T-helper 1 cell treated with Interleukin-12 subunit alpha and Interleukin-12 subunit beta and Interleukin-4 antibody, amounts not matched to agents 30 μg/mL and 1 μg/mL, for 36 hours (primary cell): ENCODE measurements around the gene VIM.
A peak's percentile ranks its signal among the peaks of the same experiment; 100 is the strongest.

Source experiments
- H3K27ac Mint-ChIP-seq: one replicate; pipeline ENCODE4 v1.8.0; 2021; ENCODE audit warnings: mild to moderate bottlenecking, mixed read lengths
- H3K27me3 Mint-ChIP-seq: one replicate; pipeline ENCODE4 v1.8.0; 2021; ENCODE audit warnings: low read depth, mixed read lengths
- H3K36me3 Mint-ChIP-seq: one replicate; pipeline ENCODE4 v1.8.0; 2021; ENCODE audit warnings: low read depth, mixed read lengths
- H3K4me1 Mint-ChIP-seq: one replicate; pipeline ENCODE4 v1.8.0; 2021; ENCODE audit warnings: low read depth, mixed read lengths
- H3K4me3 Mint-ChIP-seq: one replicate; pipeline ENCODE4 v1.8.0; 2021; ENCODE audit warnings: mild to moderate bottlenecking, moderate library complexity, mixed read lengths
- H3K9me3 Mint-ChIP-seq: one replicate; pipeline ENCODE4 v1.8.0; 2021; ENCODE audit warnings: mixed read lengths

VIM gene

DNA sequence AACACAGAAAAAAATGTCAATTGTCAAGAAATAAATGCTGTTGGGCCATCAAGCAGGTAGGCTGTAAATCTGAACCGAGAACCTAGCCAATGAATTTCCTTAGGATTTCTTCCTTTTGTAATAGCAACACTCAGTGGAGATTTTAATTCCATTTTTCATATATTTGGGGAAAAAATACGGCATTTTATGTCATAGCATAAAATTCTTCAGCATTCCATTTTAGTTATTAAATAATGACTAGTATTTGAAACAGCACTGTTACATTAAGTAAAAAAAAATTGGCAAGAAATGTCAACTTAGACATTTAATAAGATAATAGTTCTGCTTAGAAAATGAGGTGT is 12.3 kb upstream of the VIM start:
- Mint-ChIP-seq H3K36me3 (peaks cover 28% of the 10 kb centered on the region), H3K9me3 (no peaks in the 10 kb centered on the region), H3K4me1 (peaks cover 31% of the 10 kb centered on the region), H3K27me3 (no peaks in the 10 kb centered on the region), H3K27ac (peak overlapping the region; percentile 96), H3K4me3 (peak overlapping the region; percentile 28)

DNA sequence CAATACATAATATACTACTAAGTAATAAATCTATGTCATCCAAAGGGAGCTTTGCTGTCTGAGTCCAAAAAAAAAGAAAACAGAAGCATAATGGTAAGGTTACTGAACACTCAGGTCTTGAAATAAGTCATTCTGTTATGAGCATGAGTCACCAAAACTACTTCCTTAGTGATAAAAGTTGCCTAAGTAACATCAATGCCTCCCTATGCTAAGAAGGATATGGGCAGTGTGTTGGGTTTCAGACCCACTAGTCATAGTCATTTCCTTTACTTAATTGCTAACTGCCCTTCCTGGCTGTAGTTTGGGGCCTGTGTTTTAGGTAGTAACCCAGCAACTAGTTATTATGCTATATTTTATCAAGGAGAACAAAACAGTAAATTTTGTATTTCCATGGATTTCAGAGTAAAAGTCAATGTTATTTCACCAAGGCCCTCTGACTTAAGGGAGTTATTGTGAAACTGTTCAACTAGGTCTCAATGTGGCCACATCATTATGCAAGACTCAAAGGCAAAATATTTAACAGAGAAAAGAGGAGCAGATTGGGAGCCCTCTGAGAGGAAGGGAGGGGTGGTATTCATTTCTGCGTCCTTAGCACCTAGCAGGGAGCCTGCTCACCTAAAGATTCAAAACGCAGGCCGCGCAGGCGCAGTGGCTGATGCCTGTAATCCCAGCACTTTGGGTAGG is 11.7 kb upstream of the VIM start:
- H3K4me3 Mint-ChIP-seq = peak overlapping the region; percentile 28
- peak overlapping the region; percentile 96 for H3K27ac Mint-ChIP-seq
- no peaks in the 10 kb centered on the region for H3K9me3 Mint-ChIP-seq

DNA sequence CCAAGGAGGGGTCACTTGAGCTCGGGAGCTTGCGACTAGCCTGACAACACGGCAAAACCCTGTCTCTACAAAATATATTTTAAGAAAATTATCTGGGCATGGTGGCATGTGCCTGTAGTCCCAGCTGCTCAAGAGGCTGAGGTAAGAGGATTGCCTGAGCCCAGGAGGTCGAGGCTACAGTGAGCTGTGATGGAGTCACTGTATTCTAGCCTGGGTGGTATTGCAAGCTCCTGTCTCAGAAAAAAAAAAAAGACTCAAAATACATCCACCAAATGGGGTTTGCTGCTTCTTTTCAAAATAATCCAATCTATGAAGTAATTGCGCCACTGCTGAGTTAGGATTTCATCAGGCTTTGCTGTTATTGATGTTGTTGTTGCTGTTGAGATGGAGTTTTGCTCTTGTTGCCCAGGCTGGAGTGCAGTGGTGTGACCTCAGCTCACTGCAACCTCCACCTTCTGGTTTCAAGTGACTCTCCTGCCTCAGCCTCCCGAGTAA is 11.1 kb upstream of the VIM start:
- Mint-ChIP-seq H3K4me1 (peaks cover 34% of the 10 kb centered on the region), H3K27me3 (no peaks in the 10 kb centered on the region), H3K9me3 (no peaks in the 10 kb centered on the region), H3K4me3 (no peak overlapping the region), H3K36me3 (peaks cover 28% of the 10 kb centered on the region), H3K27ac (peak overlapping the region; percentile 96)

More for the DNA sequence above, 11.7 kb upstream of the VIM start:
- Mint-ChIP-seq H3K4me1 (peaks cover 34% of the 10 kb centered on the region), H3K36me3 (peaks cover 28% of the 10 kb centered on the region), H3K27me3 (no peaks in the 10 kb centered on the region)

DNA sequence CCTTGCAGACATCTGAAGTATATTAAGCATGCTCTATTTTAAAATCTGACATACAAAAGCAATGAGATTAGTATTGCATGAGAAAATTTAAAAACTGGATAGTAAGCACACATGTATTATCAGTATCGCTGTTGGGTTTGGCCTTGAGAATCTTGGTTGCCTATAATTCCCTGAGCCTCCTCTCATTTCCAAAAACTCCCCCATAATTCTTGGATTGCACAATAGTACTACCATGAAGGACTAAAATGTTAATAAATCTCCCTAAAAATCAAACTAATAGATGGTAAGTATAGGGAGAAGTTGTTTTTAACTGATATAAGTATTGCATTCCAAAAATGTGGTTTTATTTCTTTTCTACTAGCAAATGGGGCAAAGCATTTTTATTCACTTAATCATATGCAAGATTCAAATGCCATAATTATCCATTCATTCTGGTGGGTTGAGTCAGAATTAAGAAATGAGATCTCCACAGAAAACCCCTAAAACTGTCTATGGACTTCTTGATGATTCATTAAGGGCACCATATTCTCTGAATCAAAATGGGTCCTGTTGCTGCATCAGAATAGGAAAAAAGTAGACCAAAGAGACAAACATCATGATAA is 10.3 kb upstream of the VIM start:
- no peak overlapping the region for H3K4me3 Mint-ChIP-seq
- no peaks in the 10 kb centered on the region for H3K27me3 Mint-ChIP-seq
- peaks cover 30% of the 10 kb centered on the region for H3K4me1 Mint-ChIP-seq
- peaks cover 30% of the 10 kb centered on the region for H3K36me3 Mint-ChIP-seq
- H3K27ac Mint-ChIP-seq = peak overlapping the region; percentile 53
- no peaks in the 10 kb centered on the region for H3K9me3 Mint-ChIP-seq

DNA sequence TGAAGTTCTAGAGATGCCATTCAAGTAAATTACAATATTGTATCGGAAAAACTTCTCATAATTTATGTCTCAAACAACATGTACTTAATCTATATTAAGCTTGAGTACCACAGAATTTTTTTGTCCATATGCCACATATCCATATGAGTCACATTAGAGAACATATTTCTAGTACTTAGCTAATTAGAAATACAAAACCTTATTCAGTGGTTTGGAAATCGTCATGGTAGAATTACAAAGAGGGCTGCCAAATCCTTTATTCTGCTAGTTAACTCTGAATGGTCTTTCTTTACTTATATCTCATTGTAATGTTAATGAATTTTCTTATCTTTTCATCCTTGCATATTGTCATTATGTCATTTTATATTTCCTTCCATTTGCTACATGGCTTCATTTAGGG is 9.0 kb upstream of the VIM start:
- peaks cover 26% of the 10 kb centered on the region for H3K4me1 Mint-ChIP-seq

DNA sequence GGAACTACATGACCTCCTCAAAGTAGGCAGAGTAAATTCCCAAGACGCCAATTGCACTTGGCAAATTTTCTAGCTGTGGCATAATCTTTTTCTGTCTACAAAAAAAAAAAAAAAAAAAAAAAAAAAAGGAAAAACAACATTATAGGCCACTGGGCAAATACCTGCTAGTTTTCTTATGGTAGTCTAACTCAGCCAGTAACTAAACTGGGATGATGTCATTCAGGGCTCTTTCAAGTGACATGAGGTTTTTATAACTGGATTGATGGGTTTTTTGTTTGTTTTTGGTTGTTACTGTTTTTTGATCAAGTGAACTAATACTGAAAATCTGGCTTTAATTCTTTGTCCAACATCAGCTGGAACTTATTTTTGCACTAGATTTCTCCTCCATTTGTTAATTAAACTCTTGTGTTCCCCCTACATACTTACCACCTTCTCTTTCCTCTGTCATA is 7.4 kb upstream of the VIM start:
- peaks cover 8% of the 10 kb centered on the region for H3K27me3 Mint-ChIP-seq
- H3K36me3 Mint-ChIP-seq = peaks cover 36% of the 10 kb centered on the region
- peaks cover 25% of the 10 kb centered on the region for H3K4me1 Mint-ChIP-seq
- H3K9me3 Mint-ChIP-seq = no peaks in the 10 kb centered on the region
- no peak overlapping the region for H3K4me3 Mint-ChIP-seq
- no peak overlapping the region for H3K27ac Mint-ChIP-seq

More for the DNA sequence above, 9.0 kb upstream of the VIM start:
- Mint-ChIP-seq H3K4me3 (no peak overlapping the region), H3K27me3 (peaks cover 8% of the 10 kb centered on the region), H3K9me3 (no peaks in the 10 kb centered on the region), H3K27ac (no peak overlapping the region), H3K36me3 (peaks cover 33% of the 10 kb centered on the region)

DNA sequence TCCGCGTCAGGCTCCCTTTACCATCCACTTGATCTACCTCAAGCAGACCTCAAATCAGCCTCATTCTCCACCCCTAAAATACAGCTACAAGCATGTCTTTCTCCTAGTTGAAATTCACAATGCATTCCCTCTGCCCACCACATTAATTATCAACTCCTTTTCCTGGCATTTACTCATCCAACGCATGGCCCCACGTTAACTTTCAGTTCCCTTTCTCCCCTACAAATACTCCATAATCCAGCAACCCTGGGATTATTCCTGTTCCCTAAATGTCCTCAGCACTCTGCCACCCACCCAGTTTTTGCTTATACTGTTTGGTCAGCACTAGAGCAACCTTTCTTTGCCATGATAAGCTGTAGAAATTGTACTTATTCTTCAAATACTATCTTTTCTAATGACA is 5.7 kb upstream of the VIM start:
- peaks cover 28% of the 10 kb centered on the region for H3K4me1 Mint-ChIP-seq
- no peak overlapping the region for H3K27ac Mint-ChIP-seq
- H3K4me3 Mint-ChIP-seq = no peak overlapping the region
- no peaks in the 10 kb centered on the region for H3K9me3 Mint-ChIP-seq
- H3K27me3 Mint-ChIP-seq = peaks cover 8% of the 10 kb centered on the region
- peaks cover 36% of the 10 kb centered on the region for H3K36me3 Mint-ChIP-seq

DNA sequence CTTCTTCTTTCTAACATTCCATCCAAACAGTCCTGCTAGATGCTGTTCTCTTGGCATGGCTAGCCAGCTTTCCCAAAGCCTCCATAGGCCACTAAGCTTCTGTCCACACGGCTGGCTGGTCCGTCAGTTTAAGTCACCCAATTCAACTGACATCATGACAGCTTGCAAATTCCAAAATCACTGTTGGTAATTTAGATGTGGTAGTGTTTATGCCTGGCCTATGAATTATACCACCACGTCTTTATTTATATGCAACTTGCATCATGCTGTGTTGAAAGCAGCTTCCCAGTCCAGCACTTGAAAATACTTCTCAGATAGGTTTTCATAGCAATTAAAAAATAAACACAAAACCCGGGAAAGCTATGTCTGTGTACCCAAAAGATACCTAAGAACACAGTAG is 2.2 kb upstream of the VIM start:
- Mint-ChIP-seq H3K36me3 (peaks cover 38% of the 10 kb centered on the region), H3K4me3 (no peak overlapping the region), H3K27ac (no peak overlapping the region), H3K4me1 (peaks cover 33% of the 10 kb centered on the region), H3K9me3 (no peaks in the 10 kb centered on the region), H3K27me3 (peaks cover 8% of the 10 kb centered on the region)

DNA sequence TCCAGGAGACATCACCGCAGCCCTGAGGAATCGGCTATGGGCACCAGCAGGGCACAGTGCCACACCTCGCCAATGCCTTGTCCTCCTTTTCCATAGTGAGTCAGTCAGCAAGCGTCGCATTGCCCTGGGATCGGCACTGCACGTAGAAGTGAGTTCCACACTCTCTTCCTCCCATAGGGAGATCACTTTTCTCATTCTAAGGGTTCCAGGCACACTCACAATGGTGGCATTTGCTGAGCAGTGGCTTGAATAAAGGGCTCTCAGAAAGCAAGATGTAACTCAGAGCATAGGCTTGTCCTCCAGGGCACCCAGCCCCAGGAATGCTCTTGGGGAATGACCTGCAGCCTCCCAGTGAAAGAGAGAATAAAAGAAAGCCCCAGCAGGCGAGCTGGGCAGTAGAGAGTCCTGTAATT is 1.1 kb upstream of the VIM start:
- peak overlapping the region; percentile 92 for H3K4me3 Mint-ChIP-seq
- H3K36me3 Mint-ChIP-seq = peaks cover 47% of the 10 kb centered on the region
- peak overlapping the region; percentile 100 for H3K27ac Mint-ChIP-seq
- H3K27me3 Mint-ChIP-seq = peaks cover 8% of the 10 kb centered on the region
- H3K9me3 Mint-ChIP-seq = no peaks in the 10 kb centered on the region
- H3K4me1 Mint-ChIP-seq = peaks cover 40% of the 10 kb centered on the region

DNA sequence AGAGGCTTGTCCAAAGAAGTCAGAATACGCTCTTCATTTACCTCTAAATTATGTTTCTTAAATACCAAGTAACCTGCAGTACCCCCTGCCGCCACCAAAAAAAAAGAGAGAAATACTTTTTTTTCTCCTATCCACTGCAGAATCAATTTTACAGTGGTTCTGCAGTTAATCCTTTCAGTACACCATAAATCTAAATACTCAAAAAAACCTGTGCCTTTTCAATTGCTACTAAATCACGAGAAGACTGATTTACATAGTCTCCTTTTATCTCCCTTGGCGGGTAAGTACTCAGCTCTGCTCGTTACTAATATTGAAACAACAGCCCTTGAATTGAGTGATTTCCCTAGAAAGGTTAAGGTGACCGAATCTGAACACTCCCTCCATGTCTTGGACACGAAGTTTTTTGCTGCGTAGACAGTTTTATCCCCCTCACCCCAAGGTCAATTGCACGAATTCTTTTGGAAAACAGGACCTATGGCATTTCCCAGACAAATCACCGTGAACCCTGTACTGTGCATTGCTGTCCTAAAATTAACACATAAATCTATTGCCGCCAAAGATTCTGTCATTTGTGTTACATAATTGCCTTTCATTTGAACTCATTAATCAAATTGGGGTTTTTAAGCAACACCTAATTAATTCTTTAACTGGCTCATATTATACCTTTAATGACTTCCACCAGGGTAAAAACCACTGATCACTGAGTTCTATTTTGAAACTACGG is 512 bp upstream of the VIM start:
- peak overlapping the region; percentile 100 for H3K27ac Mint-ChIP-seq
- no peaks in the 10 kb centered on the region for H3K9me3 Mint-ChIP-seq
- H3K4me3 Mint-ChIP-seq = peak overlapping the region; percentile 92
- H3K27me3 Mint-ChIP-seq = peaks cover 8% of the 10 kb centered on the region
- H3K4me1 Mint-ChIP-seq = peaks cover 46% of the 10 kb centered on the region
- H3K36me3 Mint-ChIP-seq = peaks cover 52% of the 10 kb centered on the region

DNA sequence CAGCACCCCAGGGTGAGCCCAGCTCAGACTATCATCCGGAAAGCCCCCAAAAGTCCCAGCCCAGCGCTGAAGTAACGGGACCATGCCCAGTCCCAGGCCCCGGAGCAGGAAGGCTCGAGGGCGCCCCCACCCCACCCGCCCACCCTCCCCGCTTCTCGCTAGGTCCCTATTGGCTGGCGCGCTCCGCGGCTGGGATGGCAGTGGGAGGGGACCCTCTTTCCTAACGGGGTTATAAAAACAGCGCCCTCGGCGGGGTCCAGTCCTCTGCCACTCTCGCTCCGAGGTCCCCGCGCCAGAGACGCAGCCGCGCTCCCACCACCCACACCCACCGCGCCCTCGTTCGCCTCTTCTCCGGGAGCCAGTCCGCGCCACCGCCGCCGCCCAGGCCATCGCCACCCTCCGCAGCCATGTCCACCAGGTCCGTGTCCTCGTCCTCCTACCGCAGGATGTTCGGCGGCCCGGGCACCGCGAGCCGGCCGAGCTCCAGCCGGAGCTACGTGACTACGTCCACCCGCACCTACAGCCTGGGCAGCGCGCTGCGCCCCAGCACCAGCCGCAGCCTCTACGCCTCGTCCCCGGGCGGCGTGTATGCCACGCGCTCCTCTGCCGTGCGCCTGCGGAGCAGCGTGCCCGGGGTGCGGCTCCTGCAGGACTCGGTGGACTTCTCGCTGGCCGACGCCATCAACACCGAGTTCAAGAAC is 1.1 kb downstream of the VIM start:
- Mint-ChIP-seq H3K9me3 (no peaks in the 10 kb centered on the region), H3K4me1 (peaks cover 52% of the 10 kb centered on the region), H3K36me3 (peaks cover 52% of the 10 kb centered on the region), H3K27ac (peak overlapping the region; percentile 100), H3K4me3 (peak overlapping the region; percentile 92), H3K27me3 (no peaks in the 10 kb centered on the region)

DNA sequence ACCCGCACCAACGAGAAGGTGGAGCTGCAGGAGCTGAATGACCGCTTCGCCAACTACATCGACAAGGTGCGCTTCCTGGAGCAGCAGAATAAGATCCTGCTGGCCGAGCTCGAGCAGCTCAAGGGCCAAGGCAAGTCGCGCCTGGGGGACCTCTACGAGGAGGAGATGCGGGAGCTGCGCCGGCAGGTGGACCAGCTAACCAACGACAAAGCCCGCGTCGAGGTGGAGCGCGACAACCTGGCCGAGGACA is 1.6 kb downstream of the VIM start:
- peaks cover 56% of the 10 kb centered on the region for H3K4me1 Mint-ChIP-seq
- H3K9me3 Mint-ChIP-seq = no peaks in the 10 kb centered on the region
- H3K36me3 Mint-ChIP-seq = peaks cover 56% of the 10 kb centered on the region
- no peaks in the 10 kb centered on the region for H3K27me3 Mint-ChIP-seq
- H3K27ac Mint-ChIP-seq = peak overlapping the region; percentile 100
- H3K4me3 Mint-ChIP-seq = peak overlapping the region; percentile 92

DNA sequence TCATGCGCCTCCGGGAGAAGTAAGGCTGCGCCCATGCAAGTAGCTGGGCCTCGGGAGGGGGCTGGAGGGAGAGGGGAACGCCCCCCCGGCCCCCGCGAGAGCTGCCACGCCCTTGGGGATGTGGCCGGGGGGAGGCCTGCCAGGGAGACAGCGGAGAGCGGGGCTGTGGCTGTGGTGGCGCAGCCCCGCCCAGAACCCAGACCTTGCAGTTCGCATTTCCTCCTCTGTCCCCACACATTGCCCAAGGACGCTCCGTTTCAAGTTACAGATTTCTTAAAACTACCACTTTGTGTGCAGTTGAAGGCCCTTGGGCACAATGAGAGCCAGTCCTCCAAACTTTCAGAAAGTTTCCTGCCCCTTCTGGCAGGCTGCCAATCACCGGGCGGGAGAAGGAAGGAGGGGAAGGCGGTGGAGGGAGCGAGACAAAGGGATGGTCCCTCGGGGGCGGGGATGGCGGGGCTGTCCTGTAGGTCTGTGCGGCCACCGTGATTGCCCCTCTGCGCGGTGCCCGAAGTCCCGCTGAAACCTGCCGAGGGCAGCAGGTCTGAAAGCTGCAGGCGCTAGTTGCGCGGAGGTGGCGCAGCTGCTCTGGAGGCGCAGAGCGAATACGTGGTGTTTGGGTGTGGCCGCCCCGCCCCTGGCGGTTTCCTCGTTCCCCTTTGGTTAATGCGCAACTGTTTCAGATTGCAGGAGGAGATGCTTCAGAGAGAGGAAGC is 2.1 kb downstream of the VIM start:
- Mint-ChIP-seq H3K27me3 (no peaks in the 10 kb centered on the region), H3K4me3 (peak overlapping the region; percentile 92), H3K27ac (peak overlapping the region; percentile 100), H3K9me3 (no peaks in the 10 kb centered on the region), H3K4me1 (peaks cover 55% of the 10 kb centered on the region), H3K36me3 (peaks cover 56% of the 10 kb centered on the region)

DNA sequence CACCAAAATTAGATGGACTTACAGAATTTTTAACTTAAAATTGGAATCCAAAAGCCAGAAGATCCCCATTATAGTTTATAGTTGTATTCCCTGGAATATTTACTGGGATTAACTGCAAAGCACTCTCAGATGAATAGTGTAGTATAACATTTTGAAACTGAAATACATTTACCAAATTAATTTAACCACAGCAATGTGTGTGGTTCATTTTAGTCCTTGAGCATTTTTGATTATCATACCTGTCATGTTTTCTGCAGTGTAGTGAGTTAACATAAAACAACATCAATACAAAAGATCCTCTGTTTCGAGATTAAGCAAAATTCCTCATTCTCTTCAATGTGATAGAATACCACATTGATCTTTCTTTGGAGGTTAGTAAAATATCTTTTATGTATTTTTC is 3.7 kb downstream of the VIM start:
- peak overlapping the region; percentile 92 for H3K4me3 Mint-ChIP-seq
- H3K27ac Mint-ChIP-seq = peak overlapping the region; percentile 100

More for the DNA sequence above, 3.7 kb downstream of the VIM start:
- Mint-ChIP-seq H3K27me3 (no peaks in the 10 kb centered on the region), H3K36me3 (peaks cover 65% of the 10 kb centered on the region), H3K4me1 (peaks cover 52% of the 10 kb centered on the region), H3K9me3 (no peaks in the 10 kb centered on the region)
